ENCODE data around the gene OR2J2. TPM values are rescaled to one million over a fixed set of nuclear protein-coding genes. Genes with fewer than 3 reads are reported as not detected.
"Not testable (repeated sequence)": the region's sequence is repeated elsewhere in the genome, so short reads cannot be mapped to it uniquely, and the experiment has no call there.

OR2J2 gene
- total RNA-seq, 1 donor from 2014 or later, result not detected

DNA sequence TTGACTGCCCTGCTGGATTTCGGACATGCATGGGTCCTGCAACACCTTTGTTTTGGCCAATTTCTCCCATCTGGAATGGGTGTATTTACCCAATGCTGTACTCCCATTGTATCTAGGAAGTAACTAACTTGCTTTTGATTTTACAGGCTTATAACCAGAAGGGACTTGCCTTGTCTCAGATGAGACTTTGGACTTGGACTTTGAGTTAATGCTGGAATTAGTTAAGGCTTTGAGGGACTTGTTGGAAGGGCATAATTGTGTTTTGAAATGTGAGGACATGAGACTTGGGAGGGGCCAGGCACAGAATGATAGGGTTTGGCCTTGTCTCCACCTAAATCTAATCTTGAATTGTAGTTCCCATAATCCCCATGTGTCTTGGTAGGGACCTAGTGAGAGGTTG lies 47.3 kb downstream of the OR2J2 start:
- not testable (repeated sequence) for DNase-seq (ENCODE audit: low spot score)
- ATAC-seq, result peak; percentile 16

Other genes with a start within 250 kb of the OR2J2 start
- gene TRIM27, start 246.9 kb upstream of the OR2J2 start, total RNA-seq, result 34.3 TPM
- gene ZNF311, start 165.6 kb upstream of the OR2J2 start, total RNA-seq, result 0.68 TPM
- not detected for gene OR2W1, start 125.7 kb upstream of the OR2J2 start, total RNA-seq
- not detected for gene OR2B3, start 83.6 kb upstream of the OR2J2 start, total RNA-seq
- not detected for gene OR2J1, start 71.4 kb upstream of the OR2J2 start, total RNA-seq
- not detected for gene OR2J3, start 62.8 kb upstream of the OR2J2 start, total RNA-seq
- not detected for gene OR14J1, start 130.8 kb downstream of the OR2J2 start, total RNA-seq
- gene OR5V1, start 198.0 kb downstream of the OR2J2 start, total RNA-seq, result not detected
- gene OR12D3, start 204.4 kb downstream of the OR2J2 start, total RNA-seq, result not detected
- not detected for gene OR12D2, start 224.7 kb downstream of the OR2J2 start, total RNA-seq
- not detected for gene OR12D1, start 244.0 kb downstream of the OR2J2 start, total RNA-seq